Left lung (tissue), 10 donors: Measurements from ENCODE around the gene CD83. TPM values are rescaled to one million over a fixed set of nuclear protein-coding genes. Genes with fewer than 3 reads are reported as not detected.

Experiments used
- ATAC-seq: fragments of 200-7000 bp; cut with Tn5 transposase; one replicate; pipeline ENCODE4 v1.9.1; 2020; ENCODE audit warnings: moderate library complexity
- DNase-seq, 4 donors: peaks; one replicate each; pipeline ENCODE4 v3.0.0-alpha.2; 2013 to 2020
- H3K27ac ChIP-seq, 2 donors: fragments of 200-600 bp; sonication (generic) in 1 of 2; one replicate each; pipeline versions ENCODE4 v1.5.0 to v1.8.0; 2020 to 2021
- H3K27me3 ChIP-seq, 2 donors: fragments of 200-600 bp; sonication (generic) in 1 of 2; one replicate each; pipeline versions ENCODE4 v1.5.0 to v1.8.0; 2020 to 2021
- H3K36me3 ChIP-seq, 2 donors: fragments of 200-600 bp; sonication (generic) in 1 of 2; one replicate each; pipeline versions ENCODE4 v1.5.0 to v1.8.0; 2020 to 2021
- H3K4me1 ChIP-seq, 2 donors: fragments of 200-600 bp; one replicate each; pipeline ENCODE4 v1.8.0; 2021
- H3K4me3 ChIP-seq, 2 donors: fragments of 200-600 bp; sonication (generic) in 1 of 2; one replicate each; pipeline versions ENCODE4 v1.5.0 to v1.8.0; 2020 to 2021; ENCODE audit warnings: mild to moderate bottlenecking in 1 of 2
- H3K9me3 ChIP-seq, 2 donors: fragments of 200-600 bp; sonication (generic) in 1 of 2; one replicate each; pipeline versions ENCODE4 v1.5.0 to v1.8.0; 2020 to 2021
- CTCF ChIP-seq, 2 donors: fragments of 200-600 bp; sonication (generic) in 1 of 2; IDR thresholded peaks; one replicate each; pipeline versions ENCODE4 v1.5.0 to v1.8.0; 2021; ENCODE audit warnings: antibody characterized with exemption in 2 of 2
- intact Hi-C, 2 donors: fragments of 100-400 bp; cut with DNase I; formaldehyde crosslinking; loops; one replicate each; pipeline versions ENCODE4 v1.11.2 to v1.14.2; 2022
- polyA plus RNA-seq, 6 donors: library from polyadenylated mRNA; unstranded; fragments of 120-200 nt; gene quantifications; one replicate each; pipeline ENCODE4 v1.2.1, GENCODE V29; 2013; ENCODE audit not compliant: insufficient read length in 6 of 6
- total RNA-seq, 2 donors: library from RNA; stranded (reverse); fragmentation: NEBNext Ultra II Directional; extraction: Animal tissue kit (Norgen Biotek cat#: 25700); gene quantifications; one replicate each; pipeline ENCODE4 v1.2.1, GENCODE V29; 2021
- donor health status: DM: no; HTN: yes; CAD: no.
- donor health status: DM: no; HTN: no; CAD: no.

The CD83 gene
- total and polyA plus RNA-seq, 8 donors: 13.9 to 22.1 (median 17.8) TPM

- Histone ChIP-seq H3K9me3 (no peaks in the 10 kb centered on the region), H3K4me1 (peaks cover 0 to 7% of the 10 kb centered on the region in 2 donors), H3K27me3 (no peaks in the 10 kb centered on the region), H3K4me3 (no peak overlapping the region), H3K27ac (no peak overlapping the region), H3K36me3 (no peaks in the 10 kb centered on the region)
- ATAC-seq (peak; percentile 88), DNase-seq (peak in 3 of 4 donors; percentile 60 to 87 (median 61))
- peak; percentile 97 for TF ChIP-seq CTCF (IDR thresholded peaks at IDR 0.05)
- intact Hi-C loops: loop anchor here in 1 of 2 donors (10.0 kb wide), 1 partner anchor 230 kb away; no protein-coding TSS in a partner anchor
Observed at GRCh38 chr6:14144678-14145113, 27.1 kb downstream of the CD83 start.

- intact Hi-C loops: loop anchor here in 1 of 2 donors (10.0 kb wide), 1 partner anchor 232 kb away; no protein-coding TSS in a partner anchor
- no peaks in the 10 kb centered on the region for H3K9me3 ChIP-seq
- peaks cover 0 to 7% of the 10 kb centered on the region in 2 donors for H3K4me1 ChIP-seq
- no peaks in the 10 kb centered on the region for H3K27me3 ChIP-seq
- H3K36me3 ChIP-seq: no peaks in the 10 kb centered on the region
- ATAC-seq (peak; percentile 51), DNase-seq (no peak)
- H3K27ac ChIP-seq: no peak overlapping the region
- TF ChIP-seq CTCF (IDR thresholded peaks at IDR 0.05): no peak
- no peak overlapping the region for H3K4me3 ChIP-seq
Observed at GRCh38 chr6:14146506-14147096, 29.0 kb downstream of the CD83 start.

DNA sequence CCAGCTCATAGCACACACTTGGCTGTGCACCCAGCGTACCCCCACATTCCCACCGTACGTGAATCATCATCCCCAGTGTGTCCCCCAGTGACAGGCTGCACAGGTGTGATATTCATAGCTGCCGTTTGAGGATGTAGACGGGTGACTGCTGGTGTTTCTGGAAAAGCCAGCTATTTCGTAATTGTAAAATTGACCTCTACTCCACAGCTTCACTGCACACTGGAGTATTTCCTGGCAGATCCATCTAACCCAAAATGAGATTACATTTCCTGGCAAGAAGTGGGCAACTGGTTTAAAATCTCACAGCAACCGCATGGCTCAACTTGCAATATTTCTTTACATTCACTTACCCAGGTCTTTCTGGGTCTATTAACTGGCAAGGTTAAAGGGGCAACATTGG is 30.3 kb downstream of the CD83 start:
- H3K27ac ChIP-seq: no peak overlapping the region
- ATAC-seq (peak; percentile 64), DNase-seq (no peak)
- no peak overlapping the region for H3K4me3 ChIP-seq
- no peaks in the 10 kb centered on the region for H3K9me3 ChIP-seq
- TF ChIP-seq CTCF (IDR thresholded peaks at IDR 0.05): no peak
- peaks cover 0 to 7% of the 10 kb centered on the region in 2 donors for H3K4me1 ChIP-seq
- H3K36me3 ChIP-seq: no peaks in the 10 kb centered on the region
- intact Hi-C loops: loop anchor here in 1 of 2 donors (10.0 kb wide), 1 partner anchor 233 kb away; no protein-coding TSS in a partner anchor
- H3K27me3 ChIP-seq: no peaks in the 10 kb centered on the region

DNA sequence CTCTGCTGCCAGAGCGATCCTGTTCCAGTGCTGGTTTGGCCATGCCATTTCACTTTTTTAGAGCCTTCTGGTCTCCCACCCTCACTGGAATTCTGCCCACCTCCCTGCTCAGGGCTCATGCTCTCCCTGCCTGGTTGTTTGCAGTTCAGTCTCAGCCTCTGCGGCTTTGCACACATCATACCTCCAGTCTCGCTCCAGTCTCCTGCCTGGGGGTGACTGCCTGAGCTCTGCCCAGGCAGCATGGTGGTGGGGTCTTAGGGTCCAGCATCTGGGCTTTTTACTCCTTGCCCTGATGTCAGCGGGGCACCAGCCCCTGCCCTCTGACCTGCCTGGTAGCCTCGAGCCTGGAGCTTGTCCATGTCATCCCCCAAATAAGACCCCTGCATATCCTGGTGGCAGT is 30.9 kb downstream of the CD83 start:
- TF ChIP-seq CTCF (IDR thresholded peaks at IDR 0.05): no peak

GRCh38 chr6:14149053-14149738 is 31.6 kb downstream of the CD83 start:
- Histone ChIP-seq H3K36me3 (no peaks in the 10 kb centered on the region), H3K4me1 (peaks cover 0 to 7% of the 10 kb centered on the region in 2 donors), H3K27ac (no peak overlapping the region), H3K27me3 (no peaks in the 10 kb centered on the region), H3K4me3 (no peak overlapping the region), H3K9me3 (no peaks in the 10 kb centered on the region)
- intact Hi-C loops: loop anchor here in 1 of 2 donors (10.0 kb wide), 1 partner anchor 234 kb away; no protein-coding TSS in a partner anchor
- no peak for TF ChIP-seq CTCF (IDR thresholded peaks at IDR 0.05)
- DNase-seq (no peak), ATAC-seq (no peak)

More for the DNA sequence above, 30.9 kb downstream of the CD83 start:
- no peak for DNase-seq
- H3K36me3 ChIP-seq: no peaks in the 10 kb centered on the region
- no peak overlapping the region for H3K4me3 ChIP-seq
- ATAC-seq: no peak
- intact Hi-C loops: loop anchor here in 1 of 2 donors (10.0 kb wide), 1 partner anchor 234 kb away; no protein-coding TSS in a partner anchor
- no peaks in the 10 kb centered on the region for H3K27me3 ChIP-seq
- no peak overlapping the region for H3K27ac ChIP-seq
- no peaks in the 10 kb centered on the region for H3K9me3 ChIP-seq
- peaks cover 0 to 7% of the 10 kb centered on the region in 2 donors for H3K4me1 ChIP-seq
